Endothelial cell of umbilical vein (primary cell): ENCODE results near the gene AKNAD1. TPM values are rescaled to one million over a fixed set of nuclear protein-coding genes. Genes with fewer than 3 reads are reported as not detected.

Source experiments
- BruUV-seq: library from RNA; stranded (reverse); fragments of 400-500 nt; replicated peaks from 2 replicates; lab custom pipeline; 2021; lab: Mats Ljungman, UMichigan
- CTCF ChIA-PET: fragments of 300-600, 350-600 bp; sonication (Branson Sonifier 250); formaldehyde crosslinking; loops from one replicate; lab custom pipeline; 2021; ENCODE audit warnings: antibody characterized with exemption, inconsistent platforms; lab: Charles Lee
- POLR2A ChIA-PET: fragments of 300-600, 350-600 bp; sonication (Branson Sonifier 250); formaldehyde crosslinking; loops from one replicate; lab custom pipeline; 2021; ENCODE audit warnings: antibody characterized with exemption, inconsistent platforms; lab: Charles Lee
- DNase-seq: peaks from one replicate; pipeline ENCODE4 v3.0.0-alpha.2; 2011; ENCODE audit warnings: low read depth, low spot score
- FAIRE-seq: peaks from 2 replicates; lab custom pipeline; 2011; peaks lifted over from hg19 to GRCh38; lab: Jason Lieb, UNC
- H2AFZ ChIP-seq: 2 replicates; pipeline ENCODE4 v1.6.0; 2012; ENCODE audit warnings: low read depth, low read length, control low read depth, inconsistent platforms
- H3K27ac ChIP-seq: 2 replicates; pipeline ENCODE4 v1.5.1; 2011; ENCODE audit warnings: low read depth, mild to moderate bottlenecking, control low read depth, low read length, moderate library complexity; ENCODE audit not compliant: insufficient read depth
- H3K27me3 ChIP-seq, 2 experiments: 2 replicates each; pipeline versions ENCODE4 v1.6.0 to v1.6.1; 2011; ENCODE audit warnings: low read length in 2 of 2, mixed read lengths in 1 of 2; ENCODE audit not compliant: control insufficient read depth in 2 of 2, insufficient read depth in 2 of 2
- H3K36me3 ChIP-seq, 2 experiments: 2 replicates in 1 of 2; 3 replicates in 1 of 2; pipeline ENCODE4 v1.5.1; 2011; ENCODE audit warnings: low read length in 2 of 2, mild to moderate bottlenecking in 1 of 2, moderate library complexity in 1 of 2; ENCODE audit not compliant: control insufficient read depth in 2 of 2, insufficient read depth in 2 of 2; ENCODE audit errors: extremely low read depth in 1 of 2
- H3K4me1 ChIP-seq: 3 replicates; pipeline ENCODE4 v1.5.1; 2011; ENCODE audit warnings: mild to moderate bottlenecking, low read length; ENCODE audit not compliant: control insufficient read depth, insufficient read depth; ENCODE audit errors: extremely low read depth
- H3K4me2 ChIP-seq: 2 replicates; pipeline ENCODE4 v1.6.1; 2011; ENCODE audit warnings: low read length, control low read depth, mixed read lengths; ENCODE audit not compliant: insufficient read depth
- H3K4me3 ChIP-seq, 3 experiments: fragments of 200-600 bp in 1 of 3; sonication (generic), shearing (Covaris generic) in 1 of 3; replicated peaks in 1 of 3; 2 replicates each; pipeline ENCODE4 v1.5.1; 2011 to 2016; ENCODE audit warnings: control low read depth in 3 of 3, low read length in 3 of 3, mild to moderate bottlenecking in 2 of 3, inconsistent platforms in 1 of 3, low read depth in 1 of 3, moderate library complexity in 1 of 3; ENCODE audit not compliant: insufficient read depth in 1 of 3
- H3K79me2 ChIP-seq: 2 replicates; pipeline ENCODE4 v1.6.0; 2012; ENCODE audit warnings: low read length, inconsistent platforms; ENCODE audit not compliant: control insufficient read depth, insufficient read depth
- H3K9ac ChIP-seq: replicated peaks from 2 replicates; pipeline ENCODE3; 2011; ENCODE audit warnings: low read length, control low read depth; ENCODE audit not compliant: insufficient read depth; ENCODE audit errors: extremely low read depth
- H3K9me1 ChIP-seq: replicated peaks from 3 replicates; pipeline ENCODE4 v1.6.0; 2011; ENCODE audit warnings: mild to moderate bottlenecking, low read length; ENCODE audit not compliant: control insufficient read depth, insufficient read depth; ENCODE audit errors: extremely low read depth
- H3K9me3 ChIP-seq: replicated peaks from 2 replicates; pipeline ENCODE4 v1.5.1; 2012; ENCODE audit warnings: low read length, inconsistent platforms; ENCODE audit not compliant: control insufficient read depth, insufficient read depth
- H4K20me1 ChIP-seq: replicated peaks from 2 replicates; pipeline ENCODE3; 2011; ENCODE audit warnings: mild to moderate bottlenecking, low read length; ENCODE audit not compliant: control insufficient read depth, insufficient read depth; ENCODE audit errors: extremely low read depth
- CTCF ChIP-seq, 2 donors: IDR thresholded peaks; 1 replicate in 1 of 2; 2 replicates in 1 of 2; pipeline ENCODE4 v1.5.1; 2011; ENCODE audit warnings: low read length in 2 of 2, mild to moderate bottlenecking in 2 of 2, moderate library complexity in 2 of 2, control low read depth in 1 of 2, inconsistent platforms in 1 of 2, low read depth in 1 of 2; ENCODE audit not compliant: insufficient read depth in 1 of 2; ENCODE audit errors: extremely low read depth in 1 of 2
- EZH2 ChIP-seq: IDR thresholded peaks from 2 replicates; pipeline ENCODE4 v1.6.1; 2012; ENCODE audit warnings: borderline replicate concordance, low read depth, mild to moderate bottlenecking, moderate library complexity, low read length, inconsistent platforms; ENCODE audit not compliant: severe bottlenecking
- FOS ChIP-seq: IDR thresholded peaks from 2 replicates; pipeline ENCODE4 v1.6.1; 2011; ENCODE audit warnings: mild to moderate bottlenecking, low read length, moderate library complexity, borderline replicate concordance; ENCODE audit not compliant: insufficient read depth
- GATA2 ChIP-seq: IDR thresholded peaks from 2 replicates; pipeline ENCODE4 v1.7.0; 2011; ENCODE audit warnings: low read depth, mild to moderate bottlenecking, moderate library complexity, mixed read lengths, low read length; ENCODE audit not compliant: insufficient read length, insufficient read depth
- JUN ChIP-seq: IDR thresholded peaks from 2 replicates; pipeline ENCODE4 v1.6.1; 2011; ENCODE audit warnings: borderline replicate concordance, low read depth; ENCODE audit not compliant: insufficient read length, insufficient read depth
- MAX ChIP-seq: IDR thresholded peaks from 2 replicates; pipeline ENCODE4 v1.6.1; 2011; ENCODE audit not compliant: insufficient read depth, insufficient read length
- MYC ChIP-seq: IDR thresholded peaks from one replicate; pipeline ENCODE4 v1.6.1; 2011; ENCODE audit warnings: mild to moderate bottlenecking, low read depth, low read length
- POLR2A ChIP-seq: IDR thresholded peaks from 2 replicates; pipeline ENCODE4 v1.6.1; 2012; ENCODE audit warnings: low read depth, mild to moderate bottlenecking, control low read depth, low read length
- POLR2AphosphoS5 ChIP-seq: IDR thresholded peaks from 2 replicates; pipeline ENCODE4 v1.6.1; 2012; ENCODE audit warnings: low read depth, mild to moderate bottlenecking, control low read depth, low read length, moderate library complexity; ENCODE audit not compliant: insufficient read depth
- dilution Hi-C: fragments of 300-500 bp; cut with MboI; formaldehyde crosslinking; loops from one replicate; pipeline ENCODE4 v1.15.0; 2019; ENCODE audit warnings: low sequenced_read_pairs; ENCODE audit not compliant: extremely low pct_ligation_motif_present
- intact Hi-C: fragments of 100-400 bp; cut with micrococcal nuclease; formaldehyde crosslinking; loops from one replicate; pipeline ENCODE4 v1.10.0; 2022
- polyA plus RNA-seq, 4 experiments: library from polyadenylated mRNA; depleted of rRNA in 3 of 4; stranded (reverse) in 3 of 4; unstranded in 1 of 4; fragments of >200 nt; gene quantifications; 2 replicates each; pipeline versions ENCODE4 v1.2.1 to v1.2.3, GENCODE V29; 2011 to 2012; ENCODE audit warnings: missing spikeins in 1 of 4
- total RNA-seq: library from RNA; stranded (reverse); gene quantifications from 2 replicates; pipeline ENCODE4 v1.2.3, GENCODE V29; 2021

AKNAD1 gene
- total and polyA plus RNA-seq, 2 donors (not counting 3 experiments of a cell fraction or from before 2014, with no cell fraction given): not detected

DNA sequence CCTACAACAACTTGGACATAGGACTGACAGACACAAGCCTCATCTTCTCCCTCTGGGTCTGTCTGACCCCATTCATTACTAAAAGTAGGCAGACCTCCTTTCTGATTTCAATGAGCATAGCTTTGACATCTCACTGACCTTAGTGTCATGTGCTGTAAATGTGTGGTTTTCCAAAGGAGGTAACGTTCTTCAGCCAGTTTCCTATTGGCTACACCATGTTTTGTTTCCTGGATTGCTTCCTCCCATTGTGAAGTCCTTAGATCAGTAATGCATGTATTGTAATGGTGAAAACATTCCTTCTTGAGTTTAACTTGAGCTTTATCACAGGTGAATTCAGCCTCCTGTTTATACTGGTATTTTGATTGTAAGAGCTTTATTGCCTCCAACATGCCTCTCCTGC is 89.8 kb downstream of the AKNAD1 start:
- ChIA-PET POLR2A (no interaction called here), CTCF (interaction anchor here (1.2 to 1.7 kb wide), 3 partner anchors 12 to 255 kb away, joined by 3 to 5 read pairs (median 4); no protein-coding TSS in a partner anchor)
- peak; percentile 68 for FAIRE-seq
- intact Hi-C loops: no loop called here
- Histone ChIP-seq H3K27ac (peak overlapping the region; percentile 4), H3K4me3 (no peak overlapping the region), H3K79me2 (no peaks in the 10 kb centered on the region), H3K9ac (no peak overlapping the region), H3K27me3 (no peaks in the 10 kb centered on the region), H3K36me3 (peaks cover 0 to 2% of the 10 kb centered on the region in 2 experiments), H3K9me3 (no peaks in the 10 kb centered on the region), H2AFZ (no peak overlapping the region), H3K4me2 (no peak overlapping the region), H4K20me1 (no peaks in the 10 kb centered on the region), H3K9me1 (no peaks in the 10 kb centered on the region), H3K4me1 (peaks cover 13% of the 10 kb centered on the region)
- dilution Hi-C loops: no loop called here
- DNase-seq: peak; percentile 82
- BruUV-seq: no TSS peak
- TF ChIP-seq MAX (no peak), FOS (no peak), CTCF (IDR thresholded peaks at IDR 0.05; ENCODE audit: extremely low read depth in 1 of 2, insufficient read depth in 1 of 2, low read depth in 1 of 2, low read length in 2 of 2) (no peak), GATA2 (no peak), POLR2AphosphoS5 (no peak), EZH2 (no peak), POLR2A (no peak), JUN (no peak), MYC (no peak)

Other genes starting within 250 kb of the AKNAD1 start
- gene HENMT1, start 196.0 kb downstream of the AKNAD1 start, total RNA-seq: 3.8 and 4.4 TPM in 2 replicates
- 3.2 and 4.5 TPM in 2 replicates for gene HENMT1, start 196.0 kb downstream of the AKNAD1 start, polyA plus RNA-seq
- gene PRPF38B, start 164.8 kb downstream of the AKNAD1 start, total RNA-seq: 40.5 and 46.6 TPM in 2 replicates
- gene PRPF38B, start 164.8 kb downstream of the AKNAD1 start, polyA plus RNA-seq: 15.2 and 19.3 TPM in 2 replicates
- not detected in 2 replicates for gene FNDC7, start 144.2 kb downstream of the AKNAD1 start, total RNA-seq
- gene FNDC7, start 144.2 kb downstream of the AKNAD1 start, polyA plus RNA-seq: not detected in 2 replicates
- 37.2 and 44.1 TPM in 2 replicates for gene STXBP3, start 110.4 kb downstream of the AKNAD1 start, total RNA-seq
- gene STXBP3, start 110.4 kb downstream of the AKNAD1 start, polyA plus RNA-seq: 4.8 and 9.4 TPM in 2 replicates
- 17.1 and 19.8 TPM in 2 replicates for gene GPSM2, start 19.9 kb upstream of the AKNAD1 start, total RNA-seq
- 5.8 and 6.0 TPM in 2 replicates for gene GPSM2, start 19.9 kb upstream of the AKNAD1 start, polyA plus RNA-seq
- gene CLCC1, start 106.4 kb upstream of the AKNAD1 start, total RNA-seq: 28.8 and 36.3 TPM in 2 replicates
- gene CLCC1, start 106.4 kb upstream of the AKNAD1 start, polyA plus RNA-seq: 11.5 and 15.7 TPM in 2 replicates
- 18.2 and 19.0 TPM in 2 replicates for gene WDR47, start 185.0 kb upstream of the AKNAD1 start, total RNA-seq
- 7.5 and 9.1 TPM in 2 replicates for gene WDR47, start 185.0 kb upstream of the AKNAD1 start, polyA plus RNA-seq
- gene TAF13, start 218.9 kb upstream of the AKNAD1 start, total RNA-seq: 42.3 and 54.9 TPM in 2 replicates
- 9.6 and 14.8 TPM in 2 replicates for gene TAF13, start 218.9 kb upstream of the AKNAD1 start, polyA plus RNA-seq
- 19.9 and 21.1 TPM in 2 replicates for gene TMEM167B, start 233.7 kb upstream of the AKNAD1 start, total RNA-seq
- gene TMEM167B, start 233.7 kb upstream of the AKNAD1 start, polyA plus RNA-seq: 6.2 and 6.7 TPM in 2 replicates